OCI-LY7 (cell line): ENCODE data around the gene RBM48.

Experiments
- EZH2phosphoT487 ChIP-seq: fragments of 200-600 bp; sonication (generic); IDR thresholded peaks from 2 replicates; pipeline ENCODE4 v1.6.1; 2018; ENCODE audit warnings: low read depth, borderline replicate concordance, mild to moderate bottlenecking, mixed run types, antibody characterized with exemption, low read length, moderate library complexity, mixed read lengths
- TF ChIP-seq, protein P1 (sequence below): fragments of 200-600 bp; sonication (generic); conservative IDR thresholded peaks from 2 replicates; pipeline ENCODE4 v1.5.1; 2014; ENCODE audit warnings: mild to moderate bottlenecking, antibody characterized with exemption, low read length, moderate library complexity, mixed read lengths

DNA sequence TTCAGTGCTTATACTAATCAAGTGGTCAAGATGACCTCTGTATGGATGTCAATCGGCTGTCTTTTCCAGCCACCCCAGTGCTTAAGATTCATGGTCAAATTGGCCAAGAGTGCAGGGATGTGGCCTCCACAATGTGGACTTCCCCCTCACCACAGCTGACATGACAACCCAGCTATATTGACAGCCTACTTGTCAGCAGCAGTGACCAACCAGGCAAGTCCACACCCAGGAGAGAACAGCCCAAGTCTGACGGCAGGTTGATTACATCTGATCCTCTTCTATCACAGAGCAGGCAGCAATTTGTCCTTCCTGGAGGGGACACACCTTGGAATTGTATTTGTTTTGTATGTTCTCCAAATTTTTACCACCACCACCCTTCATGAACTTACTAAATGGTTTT lies 42.6 kb upstream of the RBM48 start:
- TF ChIP-seq, protein P1, sequence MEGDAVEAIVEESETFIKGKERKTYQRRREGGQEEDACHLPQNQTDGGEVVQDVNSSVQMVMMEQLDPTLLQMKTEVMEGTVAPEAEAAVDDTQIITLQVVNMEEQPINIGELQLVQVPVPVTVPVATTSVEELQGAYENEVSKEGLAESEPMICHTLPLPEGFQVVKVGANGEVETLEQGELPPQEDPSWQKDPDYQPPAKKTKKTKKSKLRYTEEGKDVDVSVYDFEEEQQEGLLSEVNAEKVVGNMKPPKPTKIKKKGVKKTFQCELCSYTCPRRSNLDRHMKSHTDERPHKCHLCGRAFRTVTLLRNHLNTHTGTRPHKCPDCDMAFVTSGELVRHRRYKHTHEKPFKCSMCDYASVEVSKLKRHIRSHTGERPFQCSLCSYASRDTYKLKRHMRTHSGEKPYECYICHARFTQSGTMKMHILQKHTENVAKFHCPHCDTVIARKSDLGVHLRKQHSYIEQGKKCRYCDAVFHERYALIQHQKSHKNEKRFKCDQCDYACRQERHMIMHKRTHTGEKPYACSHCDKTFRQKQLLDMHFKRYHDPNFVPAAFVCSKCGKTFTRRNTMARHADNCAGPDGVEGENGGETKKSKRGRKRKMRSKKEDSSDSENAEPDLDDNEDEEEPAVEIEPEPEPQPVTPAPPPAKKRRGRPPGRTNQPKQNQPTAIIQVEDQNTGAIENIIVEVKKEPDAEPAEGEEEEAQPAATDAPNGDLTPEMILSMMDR = no peak
- TF ChIP-seq EZH2phosphoT487 = no peak
